ENCODE results near the gene GTF2F2. TPM values are rescaled to one million over a fixed set of nuclear protein-coding genes. Genes with fewer than 3 reads are reported as not detected.
"Not testable (repeated sequence)": the region's sequence is repeated elsewhere in the genome, so short reads cannot be mapped to it uniquely, and the experiment has no call there.

GTF2F2 gene
- total RNA-seq, 1 experiment from 2014 or later, result 49.6 TPM

DNA sequence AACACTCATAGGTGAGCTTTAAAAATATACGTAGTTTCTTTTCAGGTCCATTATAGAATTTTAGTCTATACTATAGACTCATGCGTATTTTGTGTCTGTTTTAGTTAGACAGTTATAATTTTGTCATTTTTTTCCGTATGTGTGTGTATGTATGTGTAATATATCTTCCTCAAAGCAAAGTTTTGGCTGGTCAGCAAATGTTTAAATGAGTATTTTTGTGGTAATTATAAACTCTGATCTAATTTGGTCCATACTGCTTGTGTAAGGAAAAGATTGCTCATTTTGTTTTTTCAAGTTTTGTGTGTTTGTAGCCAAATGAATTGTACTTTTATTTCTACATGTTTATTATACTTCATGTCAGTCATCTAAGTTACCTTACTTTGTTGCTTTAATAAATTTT lies 60.0 kb downstream of the GTF2F2 start:
- no peak for DNase-seq (ENCODE audit: low read depth)

DNA sequence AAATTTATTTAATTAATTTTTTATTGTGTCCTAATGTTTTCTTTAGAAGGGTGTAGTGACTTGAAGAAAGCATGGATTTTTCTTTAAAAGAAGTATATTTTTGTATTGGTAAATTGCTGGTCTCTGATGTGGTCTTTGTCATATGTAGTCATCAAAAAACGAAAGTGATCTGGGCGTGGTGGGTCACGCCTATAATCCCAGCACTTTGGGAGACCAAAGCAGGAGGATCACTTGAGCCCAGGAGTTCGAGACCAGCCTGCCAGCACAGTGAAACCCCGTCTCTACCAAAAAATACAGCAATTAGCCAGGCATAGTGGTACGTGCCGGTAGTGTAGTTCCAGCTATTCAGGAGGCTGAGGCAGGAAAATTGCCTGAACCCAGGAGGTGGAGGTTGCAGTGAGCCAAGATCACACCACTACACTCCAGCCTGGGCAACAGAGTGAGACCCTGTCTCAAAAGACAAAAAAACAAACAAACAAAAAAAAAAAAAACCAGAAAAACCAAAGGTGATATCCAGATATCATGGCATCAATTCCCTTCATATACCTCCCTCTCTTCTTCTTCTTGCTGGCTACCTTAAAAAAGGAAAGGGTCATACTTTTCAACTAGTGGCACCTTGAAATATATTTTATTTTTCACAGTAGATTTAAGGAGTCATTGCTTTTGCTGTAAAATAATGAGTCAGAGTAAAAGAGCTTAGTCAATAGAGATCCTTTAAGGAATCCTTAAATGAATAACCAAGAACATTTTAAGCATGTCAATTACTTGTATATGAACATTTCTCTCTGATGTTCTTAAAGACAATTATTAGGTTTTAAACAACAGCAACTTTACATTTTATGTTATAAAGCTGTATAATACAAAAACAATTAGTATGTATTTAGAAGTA lies 60.6 kb downstream of the GTF2F2 start:
- DNase-seq (ENCODE audit: low read depth), result no peak

DNA sequence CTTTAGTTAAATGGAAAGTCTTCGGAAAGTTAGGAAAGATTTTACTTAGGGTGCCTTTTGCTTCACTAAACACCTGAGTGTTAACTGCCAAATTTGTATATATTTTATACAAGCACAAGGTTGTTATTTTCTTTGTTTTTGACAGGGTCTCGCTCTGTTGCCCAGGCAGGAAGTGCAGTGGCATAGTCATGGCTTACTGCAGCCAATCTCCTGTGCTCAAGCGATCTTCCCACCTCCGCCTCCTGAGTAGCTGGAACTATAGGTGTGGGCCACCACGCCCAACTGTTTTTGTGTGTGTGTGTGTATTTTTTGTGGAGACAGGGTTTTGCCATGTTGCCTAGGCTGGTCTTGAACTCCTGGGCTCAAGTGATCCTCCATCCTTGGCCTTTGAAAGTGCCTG lies 64.4 kb downstream of the GTF2F2 start:
- no peak for DNase-seq (ENCODE audit: low read depth)

DNA sequence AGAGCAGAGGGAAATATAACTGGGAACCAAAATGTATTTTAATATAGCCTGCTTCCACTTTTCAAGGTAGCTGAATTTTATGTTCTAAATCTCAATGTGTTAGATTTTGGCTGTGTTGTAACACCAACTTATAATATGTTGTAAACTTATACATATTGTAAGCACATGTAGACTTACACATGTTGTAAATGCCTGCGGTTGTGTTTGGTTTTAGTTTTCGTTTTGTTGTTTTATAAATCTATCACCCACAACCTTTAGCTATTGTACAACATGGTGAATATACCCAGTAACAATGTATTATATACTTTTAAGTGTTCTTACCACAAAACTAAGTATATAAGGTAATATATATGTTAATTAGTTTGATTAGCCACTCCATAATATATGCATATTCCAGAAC lies 65.0 kb downstream of the GTF2F2 start:
- no peak for DNase-seq (ENCODE audit: low read depth)

DNA sequence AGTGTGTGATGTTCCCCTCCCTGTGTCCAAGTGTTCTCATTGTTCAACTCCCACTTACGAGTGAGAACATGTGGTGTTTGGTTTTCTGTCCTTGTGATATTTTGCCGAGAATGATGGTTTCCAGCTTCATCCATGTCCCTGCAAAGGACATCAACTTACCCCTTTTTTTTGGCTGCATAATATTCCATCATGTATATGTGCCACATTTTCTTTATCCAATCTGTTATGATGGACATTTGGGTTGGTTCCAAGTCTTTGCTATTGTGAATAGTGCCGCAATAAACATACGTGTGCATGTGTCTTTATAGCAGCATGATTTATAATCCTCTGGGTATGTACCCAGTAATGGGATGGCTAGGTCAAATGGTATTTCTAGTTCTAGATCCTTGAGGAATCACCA lies 68.8 kb downstream of the GTF2F2 start:
- DNase-seq (ENCODE audit: low read depth), result not testable (repeated sequence)

DNA sequence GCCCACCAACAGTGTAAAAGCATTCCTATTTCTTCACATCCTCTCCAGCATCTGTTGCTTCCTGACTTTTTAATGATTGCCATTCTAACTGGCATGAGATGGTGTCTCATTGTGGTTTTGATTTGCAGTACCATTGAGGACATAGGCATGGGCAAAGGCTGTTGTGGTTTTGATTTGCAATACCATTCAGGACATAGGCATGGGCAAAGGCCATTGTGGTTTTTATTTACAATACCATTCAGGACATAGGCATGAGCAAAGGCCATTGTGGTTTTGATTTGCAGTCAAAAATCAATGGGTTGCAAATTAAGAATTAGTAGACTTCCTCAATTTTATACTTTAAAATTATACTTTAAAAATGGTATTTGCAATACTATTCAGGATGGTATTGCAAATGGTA lies 69.2 kb downstream of the GTF2F2 start:
- DNase-seq (ENCODE audit: low read depth), result peak; percentile 96

DNA sequence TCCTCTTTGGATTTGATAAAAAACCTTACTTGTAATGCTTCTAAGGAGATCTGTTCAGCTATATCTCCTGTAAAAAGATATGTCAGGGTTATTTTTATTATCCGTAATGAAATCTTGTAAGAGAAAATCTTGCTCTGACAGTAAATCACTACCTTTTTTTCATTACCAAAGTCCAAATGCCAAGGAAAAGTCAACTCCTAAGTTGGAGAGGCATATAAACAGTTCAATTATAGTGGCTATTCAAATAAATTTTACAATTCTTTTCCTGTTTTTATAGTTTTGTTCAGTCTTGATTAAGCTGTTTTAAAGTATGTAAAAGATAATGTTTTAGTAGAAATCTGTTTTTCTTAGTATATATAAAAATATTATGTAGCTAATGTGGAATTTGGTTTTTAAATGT lies 71.6 kb downstream of the GTF2F2 start:
- DNase-seq (ENCODE audit: low read depth), result no peak

DNA sequence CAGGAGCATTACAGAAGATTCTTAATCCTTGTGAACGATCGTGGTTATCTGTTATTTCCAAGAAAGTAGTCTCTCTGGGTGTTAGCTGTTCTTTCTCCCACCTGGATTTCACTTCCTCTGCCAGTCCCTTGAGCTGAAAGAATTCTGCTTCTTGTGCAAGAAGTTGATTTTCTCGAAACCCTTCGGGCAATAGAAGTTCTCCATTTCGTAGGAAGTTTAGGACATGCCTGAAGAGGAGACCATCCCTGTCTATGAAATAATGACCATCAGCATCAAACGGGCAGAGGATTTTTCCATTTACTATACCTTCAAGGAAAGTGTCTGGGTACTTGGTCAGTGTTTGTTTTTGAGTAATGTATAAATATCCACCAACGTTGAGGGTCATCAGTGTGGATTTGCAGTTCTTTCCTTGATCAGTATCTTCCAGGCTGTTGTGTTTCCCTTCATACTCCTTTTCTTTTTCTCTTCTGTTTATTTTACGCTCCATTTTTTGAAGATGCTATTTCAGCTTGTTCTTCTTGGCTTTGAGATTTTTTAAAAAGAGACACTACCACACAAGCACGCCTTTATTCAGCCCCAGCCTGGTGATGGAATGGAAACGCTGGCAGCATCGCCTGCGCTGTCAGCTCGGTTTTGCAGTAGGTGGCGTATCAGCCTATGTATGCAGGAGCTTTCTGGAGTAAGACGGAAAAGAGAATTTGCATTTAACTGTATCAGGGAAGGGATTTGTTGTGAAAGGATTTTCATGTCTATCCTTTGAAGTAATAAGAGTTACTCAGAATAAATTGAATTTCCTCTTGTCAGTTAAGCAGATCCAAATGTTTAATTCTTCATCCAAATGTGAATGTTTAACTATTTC lies 74.0 kb downstream of the GTF2F2 start:
- DNase-seq (ENCODE audit: low read depth), result no peak

DNA sequence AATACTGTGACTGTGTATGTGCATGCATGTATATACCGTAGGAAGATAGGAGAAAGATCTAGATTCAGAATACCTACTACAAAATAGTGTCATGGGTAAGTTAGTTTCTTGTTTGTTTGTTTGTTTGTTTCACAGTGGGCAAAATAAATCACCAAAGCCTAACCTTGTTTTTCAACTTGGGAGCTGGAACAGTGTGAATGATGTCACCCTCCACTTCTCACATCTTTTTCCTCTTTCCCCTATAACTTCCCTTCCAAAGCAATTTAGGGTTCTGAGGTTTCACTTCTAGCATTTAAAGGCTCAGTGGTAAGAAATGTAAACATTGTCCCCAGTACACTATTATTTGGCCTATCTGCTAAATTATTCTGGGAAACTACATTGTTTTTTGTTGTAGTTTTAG lies 75.1 kb downstream of the GTF2F2 start:
- no peak for DNase-seq (ENCODE audit: low read depth)

DNA sequence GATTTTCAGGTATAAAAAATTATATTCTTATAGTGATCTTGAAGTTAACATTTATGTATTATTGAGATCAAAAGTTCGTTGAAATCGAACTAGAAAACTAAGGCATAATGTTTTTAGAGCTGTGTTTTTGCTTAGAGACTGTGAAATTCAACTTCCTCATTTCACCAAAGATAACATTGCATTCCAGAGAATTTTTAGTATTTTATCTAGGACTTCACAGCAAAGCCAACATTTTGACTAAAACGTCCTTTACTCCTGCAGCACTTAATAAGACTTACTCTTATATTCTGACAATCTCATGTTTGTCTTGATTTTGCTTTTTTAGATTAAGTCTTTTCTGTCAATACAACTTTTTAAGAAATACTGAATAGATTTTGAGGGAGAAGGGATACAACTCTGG lies 75.8 kb downstream of the GTF2F2 start:
- no peak for DNase-seq (ENCODE audit: low read depth)

DNA sequence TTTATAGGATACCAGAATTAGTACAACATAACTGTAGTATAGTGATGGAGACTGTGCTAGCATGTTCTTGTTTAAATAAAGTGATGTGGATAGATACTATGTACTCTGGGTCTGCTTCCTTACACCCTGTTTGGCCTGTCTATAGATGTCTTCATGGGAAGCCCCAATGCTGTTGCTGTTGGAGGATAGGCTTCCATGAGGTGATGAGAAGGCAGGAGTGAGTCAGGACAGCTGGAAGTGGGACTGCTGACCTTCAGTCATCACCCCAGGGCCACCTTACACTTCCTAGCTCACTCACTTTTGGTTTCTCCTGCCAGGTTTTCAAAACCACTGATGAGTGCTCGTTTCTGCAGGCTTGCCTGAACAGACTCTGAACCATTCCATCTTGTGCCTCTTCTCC lies 76.3 kb downstream of the GTF2F2 start:
- peak; percentile 88 for DNase-seq (ENCODE audit: low read depth)

DNA sequence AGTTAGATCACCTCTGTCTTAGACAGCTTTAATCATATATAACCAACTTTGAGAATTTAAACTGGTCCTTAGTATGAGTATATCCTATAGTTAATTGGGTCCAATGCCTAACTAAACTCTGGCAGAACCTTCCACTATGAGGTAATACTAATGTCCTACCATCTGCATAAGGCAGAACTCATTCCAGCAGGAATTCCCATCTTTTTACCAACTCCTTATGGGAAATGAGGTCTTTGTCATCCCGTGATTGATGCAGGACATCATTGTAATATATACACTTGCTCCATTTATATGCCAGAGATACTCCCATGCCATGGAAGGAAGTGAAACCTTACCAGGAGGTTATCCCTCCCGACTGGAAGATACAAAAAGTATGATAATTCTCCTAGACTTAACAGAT lies 77.7 kb downstream of the GTF2F2 start:
- DNase-seq (ENCODE audit: low read depth), result no peak

DNA sequence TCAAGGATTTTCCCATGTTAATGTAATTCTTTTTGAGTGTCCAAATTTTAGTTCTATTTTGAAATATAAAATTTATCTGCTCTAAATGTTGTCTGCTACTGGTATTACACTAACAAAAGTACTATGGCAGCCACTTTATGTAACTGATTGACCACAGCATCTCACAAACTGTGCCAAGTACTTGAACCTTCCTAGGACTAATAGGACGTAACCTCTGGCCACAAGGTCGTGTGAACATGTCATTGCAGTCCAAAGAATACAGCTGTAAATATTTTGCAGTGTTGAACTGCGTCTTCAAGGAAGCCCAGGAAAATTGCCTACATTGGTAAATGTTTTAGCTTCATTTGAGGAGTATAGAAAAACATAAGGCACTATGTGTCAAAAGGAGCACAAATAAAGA lies 78.6 kb downstream of the GTF2F2 start:
- DNase-seq (ENCODE audit: low read depth), result no peak

DNA sequence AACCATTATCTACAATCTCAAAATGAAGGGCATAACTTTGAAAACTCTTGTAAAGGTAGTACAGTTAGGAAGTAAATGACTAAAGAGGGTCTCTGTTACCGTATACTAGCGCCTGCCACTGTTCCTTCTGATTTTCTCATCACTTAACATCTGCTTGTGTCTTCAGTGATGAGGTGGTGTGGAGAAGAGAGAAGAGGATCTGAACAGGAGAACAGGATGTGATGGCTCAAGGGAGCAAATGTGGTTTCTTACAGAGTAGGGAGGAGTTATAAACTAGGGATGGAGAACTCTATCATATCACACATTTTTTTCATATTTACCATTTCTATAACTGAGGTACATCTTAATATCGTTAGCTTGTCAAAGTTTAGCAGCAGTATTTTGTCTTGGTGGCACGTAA lies 79.4 kb downstream of the GTF2F2 start:
- no peak for DNase-seq (ENCODE audit: low read depth)

DNA sequence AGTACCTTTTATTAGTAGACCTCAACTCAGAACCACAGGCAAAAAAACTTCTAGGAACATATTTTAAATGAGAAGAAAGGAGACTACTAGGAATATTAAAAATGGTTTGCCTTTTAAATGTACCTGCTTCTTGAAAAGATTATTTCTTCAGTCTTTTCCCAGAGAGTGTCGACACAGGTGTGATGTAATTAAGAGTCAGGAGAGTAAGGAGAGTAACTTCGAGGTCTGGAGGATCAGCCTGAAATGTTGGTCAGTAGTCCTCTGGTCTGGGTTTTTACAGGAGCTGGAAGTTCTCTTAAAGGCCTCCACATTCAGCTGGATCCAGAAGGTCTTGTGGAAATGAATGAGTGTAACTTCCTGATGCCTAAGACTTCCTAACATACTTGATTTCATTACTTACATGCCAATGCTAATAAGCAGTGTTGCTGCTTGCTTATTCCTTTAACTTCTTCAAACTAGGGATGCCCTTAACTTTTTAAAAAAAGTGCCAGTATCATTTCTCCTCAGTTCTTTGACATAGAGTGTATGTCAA lies 80.5 kb downstream of the GTF2F2 start, which contains the start of gene KCTD4:
Gene KCTD4, minus strand, starts transcription at position 345 of the 532 bp plus-strand sequence. CDS start 6,478 bp downstream, outside the sequence.
- DNase-seq (ENCODE audit: low read depth), result no peak

DNA sequence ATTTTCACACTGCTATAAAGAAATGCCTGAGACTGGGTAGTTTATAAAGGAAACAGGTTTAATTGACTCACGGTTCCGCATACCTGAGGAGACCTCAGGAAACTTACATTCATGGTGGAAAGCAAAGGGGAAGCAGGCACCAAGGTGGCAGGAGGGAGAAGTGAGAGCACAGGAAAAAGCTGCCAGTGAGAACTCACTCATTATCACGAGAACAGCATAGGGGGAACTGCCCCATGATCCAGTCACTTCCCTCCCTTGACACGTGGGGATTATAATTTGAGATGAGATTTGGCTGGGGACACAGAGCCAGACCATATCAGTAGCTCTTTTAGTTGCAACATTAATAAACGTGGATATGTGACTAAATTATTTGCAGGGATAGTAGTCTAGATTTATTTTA lies 84.8 kb downstream of the GTF2F2 start:
- DNase-seq (ENCODE audit: low read depth), result no peak

DNA sequence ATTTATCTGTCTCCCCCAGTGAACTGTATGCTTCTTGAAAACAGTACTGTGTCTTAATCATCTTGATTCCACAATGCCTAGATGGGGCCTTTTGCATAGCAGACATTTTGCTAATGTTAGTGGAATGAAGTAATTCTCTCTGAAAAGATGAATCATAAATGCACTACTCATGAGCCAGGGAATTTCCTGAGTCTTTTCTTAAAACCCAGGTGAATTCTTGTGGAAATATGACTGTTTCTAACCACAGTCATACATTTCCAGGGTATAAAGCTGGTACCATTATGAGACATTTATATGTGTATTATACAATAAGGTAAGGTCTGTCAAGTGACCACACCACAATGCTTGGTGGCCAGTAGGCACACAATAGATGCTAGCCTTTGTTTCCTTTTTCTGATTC lies 86.0 kb downstream of the GTF2F2 start:
- peak; percentile 92 for DNase-seq (ENCODE audit: low read depth)

DNA sequence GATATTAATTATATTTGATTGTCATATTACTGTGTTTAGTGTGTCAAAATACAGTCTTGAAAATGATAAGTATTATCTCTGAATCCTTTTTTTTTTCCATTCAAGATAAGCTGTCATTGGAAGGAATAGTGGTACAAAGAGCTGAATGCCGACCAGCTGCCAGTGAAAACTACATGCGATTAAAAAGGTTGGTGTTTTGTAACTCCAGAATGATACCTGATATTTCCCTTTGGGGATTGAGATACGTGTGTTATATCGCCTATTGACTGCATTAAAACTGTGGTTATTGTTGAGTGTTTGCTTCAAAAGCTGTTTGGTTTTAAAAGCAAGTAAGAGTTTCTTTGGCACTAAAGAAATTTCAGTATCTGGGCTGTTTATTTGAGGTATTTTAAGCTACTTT lies 87.0 kb downstream of the GTF2F2 start:
- no peak for DNase-seq (ENCODE audit: low read depth)

DNA sequence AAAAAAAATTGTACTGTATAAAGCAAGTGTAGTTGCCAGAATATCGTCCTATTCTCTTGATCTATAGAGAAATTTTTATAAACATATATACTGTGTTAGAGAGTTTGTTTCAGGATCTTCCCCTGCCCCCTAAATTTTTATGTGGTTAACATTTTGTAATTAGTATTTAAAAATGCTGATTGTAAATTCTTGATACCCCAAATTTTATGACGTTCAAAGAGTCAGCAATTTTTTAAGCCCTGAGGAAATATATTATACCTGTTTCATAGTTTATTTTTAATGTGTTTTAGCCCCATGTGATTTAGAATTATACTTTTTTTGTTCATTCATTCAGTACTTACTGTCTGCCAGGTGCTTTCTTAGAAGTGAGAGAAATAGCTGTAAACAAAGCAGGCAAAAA lies 87.8 kb downstream of the GTF2F2 start:
- DNase-seq (ENCODE audit: low read depth), result no peak

DNA sequence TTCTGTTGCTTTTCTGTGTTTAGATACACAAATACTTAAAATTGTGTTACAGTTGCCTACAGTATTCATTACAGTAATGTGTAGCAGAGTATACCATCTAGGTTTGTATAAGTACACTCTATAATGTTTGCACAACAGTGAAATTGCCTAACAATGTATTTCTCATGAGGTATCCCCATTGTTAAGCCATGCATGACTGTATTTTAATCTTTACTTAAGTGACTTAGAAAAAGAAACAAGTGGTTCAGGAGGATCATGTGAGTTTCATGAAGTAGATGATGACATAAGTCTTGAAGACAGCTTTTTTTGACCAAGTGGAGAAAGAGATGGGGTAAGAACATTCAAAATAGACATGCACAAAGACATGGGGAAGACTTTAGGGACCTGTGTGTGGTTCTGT lies 88.9 kb downstream of the GTF2F2 start:
- DNase-seq (ENCODE audit: low read depth), result no peak

DNA sequence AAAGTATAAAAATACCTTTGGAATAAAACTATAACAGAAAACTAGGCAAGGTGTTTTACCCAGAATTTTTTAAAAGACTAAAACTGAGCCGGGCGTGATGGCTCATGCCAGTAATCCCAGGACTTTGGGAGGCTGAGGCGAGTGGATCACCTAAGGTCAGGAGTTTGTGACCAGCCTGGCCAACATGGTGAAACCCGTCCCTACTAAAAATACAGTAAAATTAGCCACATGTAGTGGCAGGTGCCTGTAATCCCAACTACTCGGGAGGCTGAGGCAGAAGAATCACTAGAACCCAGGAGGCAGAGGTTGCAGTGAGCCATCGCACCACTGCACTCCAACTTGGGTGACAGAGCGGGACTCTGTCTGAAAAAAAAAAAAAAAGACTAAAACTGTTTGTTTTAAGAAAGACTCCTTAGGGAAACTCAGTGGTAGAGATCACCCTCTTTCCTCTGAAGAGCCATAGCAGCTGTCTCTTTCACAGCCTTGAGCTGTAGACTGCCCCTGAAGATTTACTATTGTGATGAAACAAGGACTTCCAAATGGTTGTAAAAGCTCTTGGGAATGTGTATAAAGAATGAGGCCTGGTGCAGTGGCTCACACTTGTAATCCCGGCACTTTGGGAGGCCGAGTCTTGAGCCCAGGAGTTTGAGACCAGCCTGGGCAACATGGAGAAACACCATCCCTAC lies 95.2 kb downstream of the GTF2F2 start:
- no peak for DNase-seq (ENCODE audit: low read depth)

DNA sequence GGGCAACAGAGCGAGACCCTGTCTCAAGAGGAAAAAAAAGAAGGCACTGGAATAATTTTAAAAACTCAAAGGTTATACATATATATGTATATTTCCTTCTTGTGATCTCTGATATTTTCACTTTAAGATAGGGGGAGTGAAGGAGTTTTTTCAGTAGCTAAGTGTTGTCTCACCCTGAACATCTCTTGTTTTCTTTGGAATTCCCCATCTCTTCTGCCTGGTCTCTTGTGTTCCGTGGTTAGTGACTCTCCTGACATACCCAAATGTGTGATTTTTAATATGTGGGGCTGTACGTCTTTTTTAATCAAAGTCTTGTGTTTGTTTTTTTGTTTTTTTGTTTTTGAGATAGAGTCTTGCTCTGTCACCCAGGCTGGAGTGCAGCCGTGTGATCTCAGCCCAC lies 95.9 kb downstream of the GTF2F2 start:
- DNase-seq (ENCODE audit: low read depth), result no peak

All from M059J (cell line).